A549 (cell line): ENCODE results near the gene KCNQ5. TPM values are rescaled to one million over a fixed set of nuclear protein-coding genes. Genes with fewer than 3 reads are reported as not detected.

Source experiments
- ATAC-seq, 2 experiments: fragments of 200-7000 bp in 1 of 2; fragments of >200 bp in 1 of 2; cut with Nextera tagmentation in 1 of 2; cut with Tn5 transposase in 1 of 2; 3 replicates each; pipeline versions ENCODE4 v1.8.0 to v1.9.1; 2018 to 2020; ENCODE audit warnings: mild to moderate bottlenecking in 1 of 2, moderate library complexity in 1 of 2
- CTCF ChIA-PET: fragments of 300-600 bp; sonication (Branson Sonifier 250); formaldehyde crosslinking; extraction: SDS; loops from one replicate; lab custom pipeline; 2021; ENCODE audit warnings: antibody characterized with exemption, inconsistent platforms; lab: Yijun Ruan, JAX
- POLR2A ChIA-PET: fragments of 350-600 bp; formaldehyde crosslinking; extraction: SDS; loops from one replicate; lab custom pipeline; 2021; ENCODE audit warnings: antibody characterized with exemption, inconsistent platforms; lab: Yijun Ruan, JAX
- DNase-seq, 2 experiments: peaks; one replicate each; pipeline versions ENCODE4 v3.0.0 to v3.0.0-alpha.2; 2011 to 2016; ENCODE audit warnings: low read depth in 1 of 2, low spot score in 1 of 2
- FAIRE-seq: peaks from 2 replicates; lab custom pipeline; 2011; peaks lifted over from hg19 to GRCh38; lab: Jason Lieb, UNC
- H3K27ac ChIP-seq, 2 experiments: fragments of >200 bp; sonication (Bioruptor Twin); formaldehyde crosslinking; 3 replicates each; pipeline ENCODE4 v1.5.1; 2016 to 2017
- H3K4me1 ChIP-seq: fragments of >200 bp; sonication (Bioruptor Twin); formaldehyde crosslinking; 3 replicates; pipeline ENCODE4 v1.6.1; 2016
- H3K4me2 ChIP-seq: fragments of >200 bp; sonication (Bioruptor Twin); formaldehyde crosslinking; 3 replicates; pipeline ENCODE4 v1.6.1; 2016
- H3K4me3 ChIP-seq: fragments of >200 bp; sonication (Bioruptor Twin); formaldehyde crosslinking; 3 replicates; pipeline ENCODE4 v1.5.1; 2016
- H3K9me3 ChIP-seq: fragments of >200 bp; sonication (Bioruptor Twin); formaldehyde crosslinking; 3 replicates; pipeline ENCODE4 v1.6.1; 2016
- BHLHE40 ChIP-seq: IDR thresholded peaks from 2 replicates; pipeline ENCODE4 v1.6.1; 2012; ENCODE audit warnings: low read depth, low read length, inconsistent platforms
- CBX2 ChIP-seq: fragments of 200-600 bp; sonication (generic); IDR thresholded peaks from 2 replicates; pipeline ENCODE4 v1.6.1; 2016; ENCODE audit warnings: low read depth, mild to moderate bottlenecking, borderline replicate concordance
- CBX8 ChIP-seq: fragments of 200-600 bp; sonication (generic); IDR thresholded peaks from 2 replicates; pipeline ENCODE4 v1.6.1; 2016
- CEBPB ChIP-seq, 2 experiments: fragments of >200 bp in 1 of 2; sonication (Bioruptor Twin) in 1 of 2; formaldehyde crosslinking in 1 of 2; IDR thresholded peaks; 2 replicates each; pipeline ENCODE4 v1.6.1; 2012 to 2016
- CTCF ChIP-seq: fragments of >200 bp; sonication (Bioruptor Twin); formaldehyde crosslinking; IDR thresholded peaks from 3 replicates; pipeline ENCODE4 v1.5.1; 2016
- E2F6 ChIP-seq: IDR thresholded peaks from 2 replicates; pipeline ENCODE4 v1.6.1; 2012; ENCODE audit warnings: low read depth, borderline replicate concordance
- EP300 ChIP-seq, 2 experiments: fragments of >200 bp; sonication (Bioruptor Twin); formaldehyde crosslinking; IDR thresholded peaks; 2 replicates in 1 of 2; 3 replicates in 1 of 2; pipeline ENCODE4 v1.6.1; 2016 to 2017
- FOSB ChIP-seq: fragments of 250-450 bp; sonication (Bioruptor Pico); IDR thresholded peaks from 2 replicates; pipeline ENCODE4 v1.5.0; 2020; ENCODE audit warnings: mild to moderate bottlenecking, moderate library complexity
- GATA3 ChIP-seq: IDR thresholded peaks from 2 replicates; pipeline ENCODE4 v1.6.1; 2012; ENCODE audit warnings: borderline replicate concordance
- HDAC2 ChIP-seq: fragments of 200-600 bp; sonication (generic); IDR thresholded peaks from 2 replicates; pipeline ENCODE4 v1.6.1; 2016
- HES2 ChIP-seq: fragments of >200 bp; sonication (Bioruptor Twin); formaldehyde crosslinking; IDR thresholded peaks from 2 replicates; pipeline ENCODE4 v1.6.1; 2016
- HEYL ChIP-seq: fragments of 250-450 bp; sonication (Bioruptor Pico); IDR thresholded peaks from 2 replicates; pipeline ENCODE4 v1.8.0; 2021; ENCODE audit warnings: mild to moderate bottlenecking, moderate library complexity
- JUN ChIP-seq, 2 experiments: fragments of >200 bp; sonication (Bioruptor Twin); formaldehyde crosslinking; IDR thresholded peaks; 2 replicates in 1 of 2; 3 replicates in 1 of 2; pipeline ENCODE4 v1.6.1; 2016 to 2017
- JUNB ChIP-seq: fragments of >200 bp; sonication (Bioruptor Twin); formaldehyde crosslinking; IDR thresholded peaks from 2 replicates; pipeline ENCODE4 v1.6.1; 2016
- KDM1A ChIP-seq: fragments of 200-600 bp; sonication (generic); IDR thresholded peaks from 2 replicates; pipeline ENCODE4 v1.6.1; 2016; ENCODE audit warnings: low read depth, mild to moderate bottlenecking
- KDM5A ChIP-seq: fragments of 200-600 bp; sonication (generic); IDR thresholded peaks from 2 replicates; pipeline ENCODE4 v1.6.1; 2016; ENCODE audit warnings: antibody characterized with exemption, mild to moderate bottlenecking
- MAX ChIP-seq: IDR thresholded peaks from 2 replicates; pipeline ENCODE4 v1.6.1; 2012
- NFE2L2 ChIP-seq: fragments of 150-350 bp; conservative IDR thresholded peaks from 2 replicates; pipeline ENCODE4 v1.6.1; 2014; ENCODE audit warnings: low read length
- NR3C1 ChIP-seq: fragments of >200 bp; sonication (Bioruptor Twin); formaldehyde crosslinking; IDR thresholded peaks from 3 replicates; pipeline ENCODE4 v1.6.1; 2017
- POLR2AphosphoS2 ChIP-seq: conservative IDR thresholded peaks from 2 replicates; pipeline ENCODE4 v1.6.1; 2012; ENCODE audit warnings: low read length, improper control_type of control experiment, inconsistent platforms
- RAD21 ChIP-seq, 2 experiments: fragments of >200 bp in 1 of 2; sonication (Bioruptor Twin) in 1 of 2; formaldehyde crosslinking in 1 of 2; IDR thresholded peaks in 1 of 2; conservative IDR thresholded peaks in 1 of 2; 2 replicates in 1 of 2; 3 replicates in 1 of 2; pipeline ENCODE4 v1.6.1; 2012 to 2018; ENCODE audit warnings: inconsistent platforms in 1 of 2
- RARB ChIP-seq: fragments of 250-450 bp; sonication (Bioruptor Pico); IDR thresholded peaks from 2 replicates; pipeline ENCODE4 v1.8.0; 2021; ENCODE audit warnings: mild to moderate bottlenecking, moderate library complexity
- SMC3 ChIP-seq: fragments of >200 bp; sonication (Bioruptor Twin); formaldehyde crosslinking; IDR thresholded peaks from 3 replicates; pipeline ENCODE4 v1.6.1; 2018; ENCODE audit warnings: inconsistent platforms
- SREBF2 ChIP-seq: fragments of 450-650 bp; IDR thresholded peaks from 2 replicates; pipeline ENCODE4 v1.6.1; 2014; ENCODE audit warnings: mild to moderate bottlenecking, moderate library complexity
- TFCP2L1 ChIP-seq: fragments of 250-450 bp; sonication (Bioruptor Pico); IDR thresholded peaks from 2 replicates; pipeline ENCODE4 v1.5.0; 2021; ENCODE audit warnings: mild to moderate bottlenecking
- TP53 ChIP-seq: fragments of 250-450 bp; sonication (Bioruptor Pico); IDR thresholded peaks from 2 replicates; pipeline ENCODE4 v1.5.0; 2021; ENCODE audit warnings: mild to moderate bottlenecking, moderate library complexity
- USF2 ChIP-seq: fragments of 450-650 bp; IDR thresholded peaks from 2 replicates; pipeline ENCODE4 v1.6.1; 2014; ENCODE audit warnings: antibody characterized with exemption
- ZSCAN20 ChIP-seq: fragments of 250-450 bp; sonication (Bioruptor Pico); IDR thresholded peaks from 2 replicates; pipeline ENCODE4 v1.8.0; 2022; ENCODE audit warnings: mild to moderate bottlenecking, moderate library complexity
- WGBS: methylation state at CpG from one replicate; pipeline ENCODE4 v1.1.6; 2017; ENCODE audit errors: missing lambda C conversion rate; 5-methylcytosine and 5-hydroxymethylcytosine counted together
- polyA plus RNA-seq, 4 experiments: library from polyadenylated mRNA; depleted of rRNA in 3 of 4; stranded (reverse); fragments of >200 nt; fragmentation: RNase III in 1 of 4; extraction: RNeasy Plus Mini Kit Qiagen cat#74134 plus additional on column Dnase treatment in 1 of 4; gene quantifications; 2 replicates in 3 of 4; 3 replicates in 1 of 4; pipeline ENCODE4 v1.2.3, GENCODE V29; 2011 to 2017

KCNQ5 gene
- polyA plus RNA-seq, 2 of the 4 experiments (the other 2 are of a cell fraction): 1.2 to 1.3 TPM

GRCh38 chr6:73236144-73236750 is 614.4 kb downstream of the KCNQ5 start (continued):
- peak; percentile 46 to 57; a peak in 2 of 5 replicates for TF ChIP-seq JUN (IDR thresholded peaks at IDR 0.05)
- TF ChIP-seq TP53 (CRISPR knock-in tag): no peak
- no peak for TF ChIP-seq TFCP2L1 (CRISPR knock-in tag)
- TF ChIP-seq SMC3: no peak
- peak; percentile 77 to 81; a peak in 3 of 4 replicates for TF ChIP-seq CEBPB (IDR thresholded peaks at IDR 0.05)
- no peak for TF ChIP-seq CBX2
- no peak for TF ChIP-seq NFE2L2
- TF ChIP-seq KDM1A: no peak
- no peak for TF ChIP-seq POLR2AphosphoS2
- peak; percentile 20; the same call in 1 of the 2 replicates for TF ChIP-seq MAX
- no peak for TF ChIP-seq E2F6
- TF ChIP-seq RARB (CRISPR knock-in tag): no peak
- TF ChIP-seq NR3C1: no peak
- TF ChIP-seq JUNB: peak; percentile 92
- TF ChIP-seq BHLHE40: no peak
- no peak for TF ChIP-seq SREBF2
- TF ChIP-seq HES2: no peak
- peak; percentile 31 to 48; a peak in 2 of 5 replicates for TF ChIP-seq EP300 (IDR thresholded peaks at IDR 0.05)
- TF ChIP-seq KDM5A: no peak
- TF ChIP-seq CTCF: no peak
- TF ChIP-seq CBX8: no peak
- TF ChIP-seq HEYL (CRISPR knock-in tag): no peak
- no peak for TF ChIP-seq FOSB (CRISPR knock-in tag)
- TF ChIP-seq ZSCAN20 (CRISPR knock-in tag): no peak

- POLR2A ChIA-PET: no interaction called here
- no peak overlapping the region for H3K27ac ChIP-seq
- no peak overlapping the region for H3K4me3 ChIP-seq
- DNase-seq (no peak), FAIRE-seq (no peak), ATAC-seq (no peak)
- no peak for TF ChIP-seq USF2
- TF ChIP-seq HDAC2: no peak
- TF ChIP-seq RAD21 (conservative IDR thresholded peaks at IDR 0.05 in 1 of 2, IDR thresholded peaks at IDR 0.05 in 1 of 2): no peak
- TF ChIP-seq GATA3: no peak
- no peak for TF ChIP-seq SREBF2
- CTCF ChIA-PET: no interaction called here
- no peak overlapping the region for H3K4me2 ChIP-seq
- H3K9me3 ChIP-seq: no peaks in the 10 kb centered on the region
- peaks cover 12% of the 10 kb centered on the region for H3K4me1 ChIP-seq
- 89% methylated on average over 4 of the region's 4 CpGs for whole genome bisulfite sequencing
Measured at GRCh38 chr6:73240730-73241129, 618.9 kb downstream of the KCNQ5 start.
